Measurements from ENCODE around the gene MEI1. TPM values are rescaled to one million over a fixed set of nuclear protein-coding genes. Genes with fewer than 3 reads are reported as not detected.

The MEI1 gene
- polyA plus RNA-seq, 1 donor (not counting 4 experiments of a cell fraction or from before 2014, with no cell fraction given) = 0.10 TPM

DNA sequence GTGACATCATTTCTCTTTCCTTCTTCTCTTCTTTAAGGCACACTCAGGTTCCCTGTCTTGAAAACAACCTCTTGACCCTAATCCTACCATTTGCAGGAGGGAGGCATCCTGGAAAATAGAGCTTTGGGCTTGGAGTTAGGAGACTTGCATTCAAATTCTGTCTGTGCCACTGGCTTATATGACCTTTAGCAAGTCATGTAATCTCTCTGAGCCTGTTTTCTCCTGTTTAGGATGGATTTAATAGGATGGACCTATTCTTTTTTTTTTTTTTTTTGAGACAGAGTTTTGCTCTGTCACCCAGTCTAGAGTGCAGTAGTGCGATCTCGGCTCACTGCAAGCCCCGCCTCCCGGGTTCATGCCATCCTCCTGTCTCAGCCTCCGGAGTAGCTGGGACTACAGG, 76.0 kb downstream of the MEI1 start:
- DNase-seq (ENCODE audit: low read depth, low spot score) (no peak), FAIRE-seq (no peak)
- H3K27ac ChIP-seq (ENCODE audit: control insufficient read depth, insufficient read depth, low read length) = no peak overlapping the region
- no peak overlapping the region for H3K4me3 ChIP-seq (ENCODE audit: control insufficient read depth in 2 of 3, extremely low read depth in 1 of 3, insufficient read depth in 2 of 3, low read depth in 1 of 3, low read length in 3 of 3)
- H3K27me3 ChIP-seq (ENCODE audit: control insufficient read depth, extremely low read depth, insufficient read depth, low read length) = no peaks in the 10 kb centered on the region
- no peaks in the 10 kb centered on the region for H3K9me3 ChIP-seq (ENCODE audit: control insufficient read depth, low read depth, low read length)
- no peak overlapping the region for H2AFZ ChIP-seq (ENCODE audit: control insufficient read depth, low read length)
- peaks cover 25% of the 10 kb centered on the region for H3K4me1 ChIP-seq (ENCODE audit: control insufficient read depth, extremely low read depth, insufficient read depth, low read length)
- no peak overlapping the region for H3K4me2 ChIP-seq (ENCODE audit: control insufficient read depth, extremely low read depth, insufficient read depth, low read depth, low read length)
- H4K20me1 ChIP-seq (ENCODE audit: control insufficient read depth, extremely low read depth, insufficient read depth, low read length) = no peaks in the 10 kb centered on the region
- H3K9me1 ChIP-seq (ENCODE audit: control insufficient read depth, extremely low read depth, insufficient read depth, low read length) = no peaks in the 10 kb centered on the region
- no peaks in the 10 kb centered on the region for H3K36me3 ChIP-seq (ENCODE audit: control insufficient read depth in 2 of 2, extremely low read depth in 1 of 2, insufficient read depth in 2 of 2, low read length in 2 of 2)
- no peak overlapping the region for H3K9ac ChIP-seq (ENCODE audit: control insufficient read depth, extremely low read depth, insufficient read depth, low read length)
- dilution Hi-C loops (cut with MboI; ENCODE audit: extremely low pct_ligation_motif_present, low sequenced_read_pairs) = no loop called here
- no peaks in the 10 kb centered on the region for H3K79me2 ChIP-seq (ENCODE audit: control insufficient read depth, insufficient read depth, low read length)
- no peak for TF ChIP-seq EZH2 (IDR thresholded peaks at IDR 0.05; ENCODE audit: low read length)
- TF ChIP-seq, protein P1, sequence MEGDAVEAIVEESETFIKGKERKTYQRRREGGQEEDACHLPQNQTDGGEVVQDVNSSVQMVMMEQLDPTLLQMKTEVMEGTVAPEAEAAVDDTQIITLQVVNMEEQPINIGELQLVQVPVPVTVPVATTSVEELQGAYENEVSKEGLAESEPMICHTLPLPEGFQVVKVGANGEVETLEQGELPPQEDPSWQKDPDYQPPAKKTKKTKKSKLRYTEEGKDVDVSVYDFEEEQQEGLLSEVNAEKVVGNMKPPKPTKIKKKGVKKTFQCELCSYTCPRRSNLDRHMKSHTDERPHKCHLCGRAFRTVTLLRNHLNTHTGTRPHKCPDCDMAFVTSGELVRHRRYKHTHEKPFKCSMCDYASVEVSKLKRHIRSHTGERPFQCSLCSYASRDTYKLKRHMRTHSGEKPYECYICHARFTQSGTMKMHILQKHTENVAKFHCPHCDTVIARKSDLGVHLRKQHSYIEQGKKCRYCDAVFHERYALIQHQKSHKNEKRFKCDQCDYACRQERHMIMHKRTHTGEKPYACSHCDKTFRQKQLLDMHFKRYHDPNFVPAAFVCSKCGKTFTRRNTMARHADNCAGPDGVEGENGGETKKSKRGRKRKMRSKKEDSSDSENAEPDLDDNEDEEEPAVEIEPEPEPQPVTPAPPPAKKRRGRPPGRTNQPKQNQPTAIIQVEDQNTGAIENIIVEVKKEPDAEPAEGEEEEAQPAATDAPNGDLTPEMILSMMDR (optimal IDR thresholded peaks at IDR 0.05 in 1 of 3, IDR thresholded peaks at IDR 0.05 in 1 of 3, conservative IDR thresholded peaks at IDR 0.05 in 1 of 3; ENCODE audit: extremely low read depth in 1 of 3, insufficient read depth in 2 of 3, low read length in 3 of 3) = no peak

DNA sequence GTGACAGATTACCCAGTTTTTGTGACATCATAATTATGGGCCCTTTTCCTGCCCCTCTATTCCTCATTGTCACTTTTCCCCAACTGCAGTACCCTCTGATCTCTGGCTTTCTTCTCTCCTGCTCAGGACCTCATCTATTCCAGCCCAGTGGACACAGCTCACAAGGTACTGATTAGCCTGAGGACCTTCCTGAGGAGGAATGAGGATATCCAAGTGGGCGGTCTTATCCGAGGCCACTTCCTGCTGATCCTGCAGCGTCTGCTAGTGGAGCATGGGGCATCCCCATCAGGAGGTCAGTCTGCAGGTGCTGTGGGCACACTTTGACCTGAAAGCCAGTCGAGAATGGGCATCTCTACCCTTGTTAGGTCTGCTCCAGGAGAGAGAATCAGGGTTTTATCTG, 76.7 kb downstream of the MEI1 start:
- Histone ChIP-seq H3K4me1 (ENCODE audit: control insufficient read depth, extremely low read depth, insufficient read depth, low read length) (peaks cover 21% of the 10 kb centered on the region), H4K20me1 (ENCODE audit: control insufficient read depth, extremely low read depth, insufficient read depth, low read length) (no peaks in the 10 kb centered on the region), H3K36me3 (ENCODE audit: control insufficient read depth in 2 of 2, extremely low read depth in 1 of 2, insufficient read depth in 2 of 2, low read length in 2 of 2) (no peaks in the 10 kb centered on the region), H3K79me2 (ENCODE audit: control insufficient read depth, insufficient read depth, low read length) (no peaks in the 10 kb centered on the region), H3K4me3 (ENCODE audit: control insufficient read depth in 2 of 3, extremely low read depth in 1 of 3, insufficient read depth in 2 of 3, low read depth in 1 of 3, low read length in 3 of 3) (no peak overlapping the region), H2AFZ (ENCODE audit: control insufficient read depth, low read length) (no peak overlapping the region), H3K27me3 (ENCODE audit: control insufficient read depth, extremely low read depth, insufficient read depth, low read length) (no peaks in the 10 kb centered on the region), H3K27ac (ENCODE audit: control insufficient read depth, insufficient read depth, low read length) (no peak overlapping the region), H3K9ac (ENCODE audit: control insufficient read depth, extremely low read depth, insufficient read depth, low read length) (no peak overlapping the region), H3K4me2 (ENCODE audit: control insufficient read depth, extremely low read depth, insufficient read depth, low read depth, low read length) (no peak overlapping the region), H3K9me1 (ENCODE audit: control insufficient read depth, extremely low read depth, insufficient read depth, low read length) (no peaks in the 10 kb centered on the region), H3K9me3 (ENCODE audit: control insufficient read depth, low read depth, low read length) (no peaks in the 10 kb centered on the region)
- dilution Hi-C loops (cut with MboI; ENCODE audit: extremely low pct_ligation_motif_present, low sequenced_read_pairs) = no loop called here
- DNase-seq (ENCODE audit: low read depth, low spot score) = no peak
- FAIRE-seq = no peak
- TF ChIP-seq, protein P1 (optimal IDR thresholded peaks at IDR 0.05 in 1 of 3, IDR thresholded peaks at IDR 0.05 in 1 of 3, conservative IDR thresholded peaks at IDR 0.05 in 1 of 3; ENCODE audit: extremely low read depth in 1 of 3, insufficient read depth in 2 of 3, low read length in 3 of 3) = no peak
- no peak for TF ChIP-seq EZH2 (IDR thresholded peaks at IDR 0.05; ENCODE audit: low read length)
